Ishikawa (cell line): ENCODE measurements around the gene MPP4.

Experiments used
- CEBPB ChIP-seq: IDR thresholded peaks from 2 replicates; pipeline ENCODE4 v1.6.1; 2012
- CREB1 ChIP-seq: IDR thresholded peaks from 2 replicates; pipeline ENCODE4 v1.6.1; 2012; ENCODE audit warnings: low read depth
- EGR1 ChIP-seq: IDR thresholded peaks from 2 replicates; pipeline ENCODE4 v1.6.1; 2012
- EP300 ChIP-seq: IDR thresholded peaks from 2 replicates; pipeline ENCODE4 v1.6.1; 2012; ENCODE audit warnings: borderline replicate concordance
- FOXM1 ChIP-seq: IDR thresholded peaks from 2 replicates; pipeline ENCODE4 v1.6.1; 2012; ENCODE audit warnings: low read depth, borderline replicate concordance
- MAX ChIP-seq: IDR thresholded peaks from 2 replicates; pipeline ENCODE4 v1.6.1; 2012
- RAD21 ChIP-seq: IDR thresholded peaks from 2 replicates; pipeline ENCODE4 v1.6.1; 2012; ENCODE audit warnings: low read depth
- REST ChIP-seq: IDR thresholded peaks from 2 replicates; pipeline ENCODE4 v1.6.1; 2012; ENCODE audit warnings: low read depth, mild to moderate bottlenecking
- TAF1 ChIP-seq: IDR thresholded peaks from 2 replicates; pipeline ENCODE4 v1.6.1; 2012; ENCODE audit warnings: low read depth, mild to moderate bottlenecking
- TCF12 ChIP-seq: IDR thresholded peaks from 2 replicates; pipeline ENCODE4 v1.6.1; 2012; ENCODE audit warnings: low read depth
- TEAD4 ChIP-seq: IDR thresholded peaks from 2 replicates; pipeline ENCODE4 v1.6.1; 2012
- YY1 ChIP-seq: IDR thresholded peaks from 2 replicates; pipeline ENCODE4 v1.6.1; 2012; ENCODE audit warnings: low read depth
- TF ChIP-seq, protein P1 (sequence below): IDR thresholded peaks from 2 replicates; pipeline ENCODE4 v1.6.1; 2012

DNA sequence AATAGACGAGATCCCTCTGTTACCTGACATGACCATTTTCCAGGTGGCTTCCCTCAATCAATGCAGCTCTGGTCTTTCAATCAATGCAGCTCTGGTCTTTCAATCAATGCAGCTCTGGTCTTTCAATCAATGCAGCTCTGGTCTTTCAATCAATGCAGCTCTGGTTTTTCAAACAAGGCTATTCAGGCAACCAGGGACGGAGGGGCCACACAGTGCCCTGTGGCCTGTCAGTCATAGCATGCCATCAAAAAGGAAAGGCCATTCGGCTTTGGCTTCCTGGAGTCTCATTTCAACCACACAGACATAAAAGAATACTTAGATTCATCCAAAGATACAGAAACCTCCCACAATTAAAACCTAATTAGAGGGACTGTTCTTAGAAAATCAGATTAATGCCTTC, 13.3 kb downstream of the MPP4 start:
- TF ChIP-seq RAD21 (no peak), REST (no peak), EP300 (no peak), MAX (no peak), YY1 (no peak), TAF1 (no peak), EGR1 (no peak), TCF12 (no peak), CREB1 (no peak), TEAD4 (no peak), CEBPB (no peak), FOXM1 (no peak)
- TF ChIP-seq, protein P1, sequence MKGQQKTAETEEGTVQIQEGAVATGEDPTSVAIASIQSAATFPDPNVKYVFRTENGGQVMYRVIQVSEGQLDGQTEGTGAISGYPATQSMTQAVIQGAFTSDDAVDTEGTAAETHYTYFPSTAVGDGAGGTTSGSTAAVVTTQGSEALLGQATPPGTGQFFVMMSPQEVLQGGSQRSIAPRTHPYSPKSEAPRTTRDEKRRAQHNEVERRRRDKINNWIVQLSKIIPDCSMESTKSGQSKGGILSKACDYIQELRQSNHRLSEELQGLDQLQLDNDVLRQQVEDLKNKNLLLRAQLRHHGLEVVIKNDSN: no peak
